Tibial nerve (tissue), 4 donors: ENCODE measurements around the gene B4GALT3.

ENCODE experiments used
- CTCF ChIP-seq, 5 experiments: fragments of 200-600 bp in 3 of 5; fragments of 450-650 bp in 2 of 5; sonication (generic) in 3 of 5; IDR thresholded peaks; one replicate each; pipeline ENCODE4 v1.5.1; 2016 to 2019; ENCODE audit warnings: antibody characterized with exemption in 5 of 5, mild to moderate bottlenecking in 3 of 5, moderate library complexity in 2 of 5
- EP300 ChIP-seq, 2 donors: sonication (generic); formaldehyde crosslinking; IDR thresholded peaks; one replicate each; pipeline ENCODE4 v1.6.1; 2017; ENCODE audit warnings: antibody characterized with exemption in 2 of 2, mild to moderate bottlenecking in 1 of 2
- POLR2A ChIP-seq, 2 donors: fragments of 450-650 bp; IDR thresholded peaks; one replicate each; pipeline ENCODE4 v1.6.1; 2017; ENCODE audit warnings: antibody characterized with exemption in 2 of 2, mild to moderate bottlenecking in 2 of 2, moderate library complexity in 2 of 2

- no peak for TF ChIP-seq CTCF (IDR thresholded peaks at IDR 0.05)
- TF ChIP-seq POLR2A (IDR thresholded peaks at IDR 0.05): no peak
- peak in 1 of 2 donors; percentile 22 for TF ChIP-seq EP300 (IDR thresholded peaks at IDR 0.05)
Observed at GRCh38 chr1:161131523-161132409, 45.5 kb downstream of the B4GALT3 start.
